HL-60/S4 treated with phorbol 12-myristate 13-acetate at 8.2 ng/mL for 4 days and 3 days (cell line): Measurements from ENCODE around the gene VPS18.
"Not testable (repeated sequence)": the region's sequence is repeated elsewhere in the genome, so short reads cannot be mapped to it uniquely, and the experiment has no call there.

Source experiments
- in situ Hi-C: fragments of 300-500 bp; cut with MboI; formaldehyde crosslinking; loops from 2 replicates; pipeline ENCODE4 v1.15.0; 2022; ENCODE audit warnings: low sequenced_read_pairs

VPS18 gene, protein sequence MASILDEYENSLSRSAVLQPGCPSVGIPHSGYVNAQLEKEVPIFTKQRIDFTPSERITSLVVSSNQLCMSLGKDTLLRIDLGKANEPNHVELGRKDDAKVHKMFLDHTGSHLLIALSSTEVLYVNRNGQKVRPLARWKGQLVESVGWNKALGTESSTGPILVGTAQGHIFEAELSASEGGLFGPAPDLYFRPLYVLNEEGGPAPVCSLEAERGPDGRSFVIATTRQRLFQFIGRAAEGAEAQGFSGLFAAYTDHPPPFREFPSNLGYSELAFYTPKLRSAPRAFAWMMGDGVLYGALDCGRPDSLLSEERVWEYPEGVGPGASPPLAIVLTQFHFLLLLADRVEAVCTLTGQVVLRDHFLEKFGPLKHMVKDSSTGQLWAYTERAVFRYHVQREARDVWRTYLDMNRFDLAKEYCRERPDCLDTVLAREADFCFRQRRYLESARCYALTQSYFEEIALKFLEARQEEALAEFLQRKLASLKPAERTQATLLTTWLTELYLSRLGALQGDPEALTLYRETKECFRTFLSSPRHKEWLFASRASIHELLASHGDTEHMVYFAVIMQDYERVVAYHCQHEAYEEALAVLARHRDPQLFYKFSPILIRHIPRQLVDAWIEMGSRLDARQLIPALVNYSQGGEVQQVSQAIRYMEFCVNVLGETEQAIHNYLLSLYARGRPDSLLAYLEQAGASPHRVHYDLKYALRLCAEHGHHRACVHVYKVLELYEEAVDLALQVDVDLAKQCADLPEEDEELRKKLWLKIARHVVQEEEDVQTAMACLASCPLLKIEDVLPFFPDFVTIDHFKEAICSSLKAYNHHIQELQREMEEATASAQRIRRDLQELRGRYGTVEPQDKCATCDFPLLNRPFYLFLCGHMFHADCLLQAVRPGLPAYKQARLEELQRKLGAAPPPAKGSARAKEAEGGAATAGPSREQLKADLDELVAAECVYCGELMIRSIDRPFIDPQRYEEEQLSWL

DNA sequence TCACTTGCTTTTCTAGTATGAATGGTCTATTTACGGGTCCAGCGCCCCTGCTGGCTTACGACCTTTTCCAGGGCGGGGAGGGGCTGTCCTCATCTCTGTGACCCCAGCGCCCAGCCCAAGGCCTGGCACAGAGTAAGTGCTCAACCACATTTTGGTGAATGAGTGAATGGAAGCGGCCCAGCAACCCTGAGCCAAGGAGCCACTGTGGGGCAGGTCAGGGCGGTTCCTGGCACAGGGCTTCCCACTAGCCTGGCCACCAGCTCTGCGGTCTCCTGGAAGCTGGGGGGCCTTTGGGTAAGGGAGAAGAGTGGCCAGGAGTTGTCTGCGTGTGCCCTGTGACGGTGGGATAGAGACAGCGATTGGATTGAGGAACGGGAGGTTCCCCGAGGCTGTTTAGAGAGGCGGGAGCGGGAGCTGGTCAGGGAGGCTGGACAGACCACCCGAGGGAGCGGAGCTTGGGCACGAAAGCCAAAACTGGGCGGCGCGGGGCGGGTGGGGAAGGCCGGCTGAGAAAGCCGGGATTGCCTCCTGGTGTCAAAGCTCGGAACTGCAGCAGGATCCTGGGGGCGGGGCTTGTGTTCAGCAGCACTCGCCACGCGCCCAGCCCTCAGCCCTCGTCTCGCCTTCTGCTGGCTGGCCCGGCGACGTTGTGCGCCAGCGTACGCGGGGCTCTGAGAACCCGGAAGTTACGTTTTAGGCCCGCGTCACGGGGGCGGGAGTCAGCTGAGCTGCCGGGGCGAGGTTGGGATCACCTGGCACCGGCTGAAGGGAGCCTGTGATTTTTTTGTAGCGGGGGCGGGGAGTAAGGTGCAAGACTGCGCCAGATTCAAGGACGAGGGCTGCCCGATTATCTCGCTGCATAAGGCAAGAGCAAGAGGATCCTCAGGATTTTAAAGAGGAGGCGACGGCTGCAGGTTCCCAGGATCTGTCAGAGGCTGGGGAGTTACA is at the start of gene VPS18:
Gene VPS18, plus strand, starts transcription at position 718 of the 948 bp plus-strand sequence. CDS start 319 bp downstream, outside the sequence.
- in situ Hi-C loops = no loop called here

DNA sequence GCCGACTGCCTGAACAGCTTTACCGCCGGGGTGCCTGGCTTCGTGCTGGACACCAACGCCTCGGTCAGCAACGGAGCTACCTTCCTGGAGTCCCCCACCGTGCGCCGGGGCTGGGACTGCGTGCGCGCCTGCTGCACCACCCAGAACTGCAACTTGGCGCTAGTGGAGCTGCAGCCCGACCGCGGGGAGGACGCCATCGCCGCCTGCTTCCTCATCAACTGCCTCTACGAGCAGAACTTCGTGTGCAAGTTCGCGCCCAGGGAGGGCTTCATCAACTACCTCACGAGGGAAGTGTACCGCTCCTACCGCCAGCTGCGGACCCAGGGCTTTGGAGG is 49.6 kb upstream of the VPS18 start:
- in situ Hi-C loops = no loop called here

DNA sequence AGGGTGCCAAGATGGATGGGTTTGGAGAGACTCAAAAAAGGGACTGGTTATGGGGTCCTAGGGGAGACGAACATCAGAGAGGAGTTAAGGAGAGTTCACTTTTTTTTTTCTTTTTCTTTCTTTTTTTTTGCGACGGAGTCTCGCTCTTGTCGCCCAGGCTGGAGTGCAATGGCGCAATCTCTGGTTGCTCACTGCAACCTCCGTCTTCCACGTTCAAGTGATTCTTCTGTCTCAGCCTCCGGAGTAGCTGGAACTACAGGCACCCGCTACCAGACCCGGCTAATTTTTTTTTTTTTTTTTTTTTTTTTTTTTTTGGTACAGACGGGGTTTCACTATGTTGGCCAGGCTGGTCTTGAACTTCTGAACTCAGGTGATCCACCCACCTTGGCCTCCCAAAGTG is 49.2 kb upstream of the VPS18 start:
- in situ Hi-C loops = no loop called here

DNA sequence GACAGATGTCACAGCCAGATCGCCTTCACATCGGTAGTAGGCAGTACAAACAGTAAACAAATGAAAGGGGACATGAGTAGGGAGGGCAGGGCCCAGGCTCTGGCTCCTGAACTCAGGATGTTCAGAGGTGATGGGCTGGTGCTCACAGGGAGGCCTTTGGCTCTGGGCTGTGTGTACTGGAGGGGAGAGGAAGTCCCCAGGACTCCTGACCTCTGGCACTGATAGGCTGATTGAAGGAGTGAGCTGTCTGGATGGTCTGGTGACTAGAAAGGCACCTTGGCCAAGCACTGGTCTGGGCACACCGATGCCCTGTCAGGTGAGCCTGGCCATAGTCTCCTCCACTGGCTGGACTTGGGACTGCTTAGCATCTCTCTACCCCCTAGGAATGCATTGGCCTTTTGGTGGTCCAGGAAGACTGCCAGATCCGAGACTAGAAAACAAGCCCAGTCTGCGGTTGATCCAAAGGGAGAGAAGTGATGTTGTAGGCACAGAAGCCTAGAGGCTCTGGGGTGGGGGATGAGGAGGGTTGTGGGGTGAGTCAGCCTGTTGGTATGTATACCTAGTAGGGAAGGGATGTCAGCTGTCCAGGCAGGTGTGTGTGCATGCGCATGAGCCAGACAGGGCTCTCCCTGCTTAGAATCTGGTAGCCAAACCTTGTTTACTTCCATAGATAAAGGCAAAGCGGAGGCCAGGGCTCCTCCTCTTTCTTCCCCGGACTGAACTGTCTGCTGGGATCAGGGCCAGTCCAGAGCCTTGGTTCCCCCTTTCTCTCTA is 48.6 kb upstream of the VPS18 start:
- in situ Hi-C loops = no loop called here

DNA sequence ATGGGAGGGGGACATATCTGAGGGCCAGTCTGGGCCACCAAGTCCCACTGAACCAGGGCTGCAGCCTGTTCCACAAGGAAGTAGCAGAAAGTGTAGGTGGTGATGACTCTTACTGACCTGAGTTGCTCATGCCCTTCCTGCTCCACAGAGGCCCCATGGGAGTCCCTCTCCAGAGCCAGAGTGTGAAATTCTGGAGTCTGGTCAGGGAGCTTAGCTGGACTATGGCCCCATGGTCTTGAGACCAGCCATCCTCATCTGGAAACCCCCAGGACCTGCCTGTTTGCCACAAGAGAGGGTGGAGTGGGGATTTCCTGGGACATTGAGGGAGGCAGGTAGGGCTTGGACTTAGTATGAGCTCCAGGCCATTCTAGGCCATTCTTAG is 47.4 kb upstream of the VPS18 start:
- in situ Hi-C loops = no loop called here

DNA sequence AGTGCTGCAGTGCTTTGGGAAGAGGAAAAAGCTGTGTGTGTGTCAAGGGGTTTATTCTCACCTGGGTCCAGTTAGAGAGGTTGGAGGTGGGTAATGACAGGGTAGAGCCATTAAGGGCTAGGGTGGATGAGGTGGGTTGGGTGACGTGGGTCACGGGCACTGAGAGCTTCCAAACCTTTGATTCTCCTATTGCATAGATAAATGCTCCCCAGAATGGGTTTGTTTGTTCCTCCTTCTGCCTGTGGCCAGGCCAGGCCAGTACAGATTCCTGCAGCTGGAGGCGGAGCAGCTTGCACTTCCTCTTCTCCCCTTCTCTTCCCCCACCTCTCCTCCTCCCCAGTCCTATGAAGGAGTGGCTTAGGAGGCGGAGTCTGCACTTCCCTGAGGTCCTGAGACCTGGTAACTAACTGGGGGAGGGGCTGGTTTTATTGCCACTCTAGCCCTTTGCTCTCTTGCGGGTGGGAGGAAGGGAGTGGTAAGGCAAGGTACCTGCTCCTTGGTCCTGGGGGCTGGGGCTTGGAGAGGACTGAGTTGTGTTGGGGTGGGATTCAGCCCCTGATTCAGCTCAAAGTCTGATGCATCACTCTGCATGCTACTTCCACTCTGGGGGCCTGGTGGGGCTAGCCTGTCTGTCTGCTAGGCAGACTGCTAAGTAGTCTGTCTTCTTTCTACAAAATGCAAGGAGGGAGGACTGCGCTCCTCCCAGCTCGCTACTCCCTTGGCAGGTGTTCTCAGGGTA is 46.9 kb upstream of the VPS18 start:
- in situ Hi-C loops = no loop called here

DNA sequence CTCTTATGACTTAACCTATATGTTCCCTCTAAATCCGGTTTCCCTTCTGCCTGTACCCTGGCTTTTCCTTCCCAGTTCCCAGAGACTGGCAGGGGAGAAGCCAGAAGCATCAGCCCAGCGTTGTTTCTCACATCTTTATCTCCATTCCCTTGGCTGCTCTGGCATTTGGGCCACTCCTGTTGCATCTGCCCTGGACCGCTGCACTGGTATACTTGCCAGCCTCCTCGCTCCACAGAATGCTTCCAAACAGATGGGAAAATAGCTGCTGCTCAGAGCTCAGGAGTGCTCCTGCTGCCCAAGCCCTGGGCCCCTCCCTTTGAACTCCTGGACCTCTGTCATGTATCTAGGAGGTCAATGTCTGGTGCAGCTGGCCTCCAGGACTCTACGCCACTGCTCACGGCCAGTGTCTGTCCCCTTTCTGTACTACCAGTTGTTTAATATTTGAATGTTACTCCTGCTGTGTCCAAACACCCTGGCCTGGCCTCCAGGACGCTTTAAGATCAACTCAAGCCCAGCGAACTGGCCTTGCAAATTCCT is 43.6 kb upstream of the VPS18 start:
- in situ Hi-C loops = no loop called here

DNA sequence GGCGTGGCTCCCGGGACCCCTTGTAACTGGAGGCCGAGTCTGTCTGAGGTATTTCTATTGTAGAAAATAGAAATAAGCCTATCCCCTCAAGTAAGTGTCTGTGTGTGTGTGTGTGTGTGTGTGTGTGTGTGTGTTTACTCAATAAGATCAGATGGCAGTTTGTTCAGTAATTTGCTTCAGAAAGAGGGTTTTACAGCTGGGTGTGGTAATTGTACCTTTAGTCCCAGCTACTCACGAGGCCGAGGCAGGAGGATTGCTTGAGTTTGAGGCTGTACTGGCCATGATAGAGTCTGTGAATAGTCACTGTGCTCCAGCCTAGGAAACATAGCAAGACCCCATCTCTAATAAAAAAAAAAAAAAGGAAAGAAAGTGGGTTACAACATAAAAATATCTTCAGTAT is 41.7 kb upstream of the VPS18 start:
- in situ Hi-C loops = no loop called here

DNA sequence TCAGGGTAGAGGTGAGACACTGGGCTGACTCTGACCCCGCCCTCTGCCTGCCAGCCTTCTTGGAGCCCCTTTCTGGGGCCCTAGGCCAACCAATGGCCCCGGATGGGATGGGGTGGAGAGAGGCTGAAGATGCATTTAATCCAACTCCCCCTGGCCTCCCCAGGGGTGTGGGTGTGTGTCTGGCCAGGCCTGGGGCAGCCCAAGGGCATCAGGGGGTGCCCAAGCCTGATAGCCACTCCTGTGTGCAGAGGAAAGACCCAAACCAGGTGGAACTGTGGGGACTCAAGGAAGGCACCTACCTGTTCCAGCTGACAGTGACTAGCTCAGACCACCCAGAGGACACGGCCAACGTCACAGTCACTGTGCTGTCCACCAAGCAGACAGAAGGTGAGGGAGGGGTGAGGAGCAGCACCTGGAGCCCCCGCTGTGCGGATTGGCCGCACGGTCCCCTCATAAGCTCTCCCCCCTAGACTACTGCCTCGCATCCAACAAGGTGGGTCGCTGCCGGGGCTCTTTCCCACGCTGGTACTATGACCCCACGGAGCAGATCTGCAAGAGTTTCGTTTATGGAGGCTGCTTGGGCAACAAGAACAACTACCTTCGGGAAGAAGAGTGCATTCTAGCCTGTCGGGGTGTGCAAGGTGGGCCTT is 40.9 kb upstream of the VPS18 start:
- in situ Hi-C loops = no loop called here

DNA sequence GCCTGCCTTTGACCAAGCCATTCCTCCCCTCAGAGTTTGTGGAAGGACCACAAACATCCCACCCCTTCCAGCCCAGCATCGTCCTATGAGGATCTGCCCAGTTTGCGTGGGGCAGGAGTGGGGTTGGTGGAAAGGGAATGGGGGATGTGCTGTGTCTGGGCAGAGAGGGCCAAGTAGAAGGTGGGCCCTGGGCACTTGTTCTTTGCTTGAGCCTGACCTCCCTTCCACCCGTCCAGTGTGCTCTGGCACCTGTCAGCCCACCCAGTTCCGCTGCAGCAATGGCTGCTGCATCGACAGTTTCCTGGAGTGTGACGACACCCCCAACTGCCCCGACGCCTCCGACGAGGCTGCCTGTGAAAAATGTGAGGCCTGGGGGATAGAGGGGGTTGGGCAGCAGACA is 40.1 kb upstream of the VPS18 start:
- in situ Hi-C loops = no loop called here

DNA sequence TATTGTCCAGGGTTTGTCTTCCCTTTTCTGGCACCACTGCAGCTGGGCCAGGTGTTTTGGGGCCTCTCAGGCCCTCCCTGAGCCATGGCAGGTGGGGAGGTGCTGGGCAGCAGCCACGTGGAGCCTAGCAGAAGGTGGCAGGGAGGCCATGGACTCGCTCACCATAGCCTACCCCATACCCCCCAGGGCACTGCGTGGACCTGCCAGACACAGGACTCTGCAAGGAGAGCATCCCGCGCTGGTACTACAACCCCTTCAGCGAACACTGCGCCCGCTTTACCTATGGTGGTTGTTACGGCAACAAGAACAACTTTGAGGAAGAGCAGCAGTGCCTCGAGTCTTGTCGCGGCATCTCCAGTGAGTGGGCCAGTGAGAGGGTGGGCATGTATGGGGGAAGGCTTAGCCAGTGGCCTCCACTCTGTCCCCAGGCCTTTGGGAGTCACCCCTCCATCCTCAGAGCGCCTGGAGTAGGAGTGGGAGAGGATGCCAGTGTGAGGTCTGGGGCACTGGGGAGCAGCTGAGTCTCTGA is 38.5 kb upstream of the VPS18 start:
- in situ Hi-C loops = no loop called here

DNA sequence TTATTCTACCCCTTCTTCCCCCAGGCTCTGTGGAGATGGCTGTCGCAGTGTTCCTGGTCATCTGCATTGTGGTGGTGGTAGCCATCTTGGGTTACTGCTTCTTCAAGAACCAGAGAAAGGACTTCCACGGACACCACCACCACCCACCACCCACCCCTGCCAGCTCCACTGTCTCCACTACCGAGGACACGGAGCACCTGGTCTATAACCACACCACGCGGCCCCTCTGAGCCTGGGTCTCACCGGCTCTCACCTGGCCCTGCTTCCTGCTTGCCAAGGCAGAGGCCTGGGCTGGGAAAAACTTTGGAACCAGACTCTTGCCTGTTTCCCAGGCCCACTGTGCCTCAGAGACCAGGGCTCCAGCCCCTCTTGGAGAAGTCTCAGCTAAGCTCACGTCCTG is 37.5 kb upstream of the VPS18 start:
- in situ Hi-C loops = no loop called here

DNA sequence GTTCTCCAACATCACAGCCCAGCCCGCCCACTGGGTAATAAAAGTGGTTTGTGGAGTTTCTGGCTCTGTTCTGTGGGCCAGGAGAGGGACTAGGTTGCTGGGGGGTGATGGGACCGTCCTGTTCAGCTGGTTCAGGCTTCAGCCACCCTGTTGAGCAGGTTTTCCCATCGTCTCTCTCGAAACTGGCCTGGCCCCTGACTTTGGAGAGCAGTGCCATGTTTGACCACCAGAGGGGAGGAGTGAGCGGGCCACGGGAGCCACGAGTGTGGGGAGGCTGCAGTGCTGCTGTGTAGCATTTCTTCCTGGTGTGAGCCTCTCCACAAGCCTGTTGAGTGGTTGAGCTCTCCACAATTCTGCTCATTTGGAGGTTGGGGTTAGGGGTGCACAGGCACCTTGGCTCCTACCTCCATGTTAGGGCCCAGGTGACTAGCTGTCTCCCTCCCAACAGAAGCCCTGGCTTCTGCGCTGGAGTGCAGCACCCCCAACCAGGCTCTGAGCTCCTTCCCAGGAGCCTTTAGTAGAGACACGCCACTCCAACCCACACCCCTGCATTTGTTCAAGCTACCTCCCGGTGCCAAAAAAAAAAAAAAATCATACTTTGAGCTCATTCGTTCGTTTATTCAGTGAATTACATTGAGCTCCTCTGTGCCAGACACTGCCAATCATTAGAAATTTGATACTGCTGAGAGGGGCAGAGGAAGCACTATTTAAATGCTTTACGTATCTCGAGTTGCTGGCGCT is 36.5 kb upstream of the VPS18 start:
- in situ Hi-C loops = no loop called here

DNA sequence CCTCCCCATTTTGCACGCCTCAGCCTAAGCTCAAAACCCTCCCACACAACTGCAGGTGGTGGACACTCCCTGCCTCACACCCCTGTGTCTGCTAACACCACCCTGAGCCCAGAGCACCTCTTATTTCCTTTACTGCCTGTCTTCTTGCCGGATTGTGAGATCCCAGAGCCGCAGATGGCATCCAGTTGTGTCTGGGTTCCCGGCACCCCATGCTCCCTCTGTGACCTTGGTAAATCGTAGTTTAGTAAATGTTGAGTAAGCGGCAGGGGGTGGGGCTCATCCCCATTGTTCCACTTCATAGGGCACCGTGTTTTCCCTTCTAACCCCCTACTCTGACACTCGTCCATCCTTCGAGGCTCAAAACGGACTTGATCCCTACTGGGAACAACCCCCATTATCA is 35.5 kb upstream of the VPS18 start:
- in situ Hi-C loops = no loop called here

DNA sequence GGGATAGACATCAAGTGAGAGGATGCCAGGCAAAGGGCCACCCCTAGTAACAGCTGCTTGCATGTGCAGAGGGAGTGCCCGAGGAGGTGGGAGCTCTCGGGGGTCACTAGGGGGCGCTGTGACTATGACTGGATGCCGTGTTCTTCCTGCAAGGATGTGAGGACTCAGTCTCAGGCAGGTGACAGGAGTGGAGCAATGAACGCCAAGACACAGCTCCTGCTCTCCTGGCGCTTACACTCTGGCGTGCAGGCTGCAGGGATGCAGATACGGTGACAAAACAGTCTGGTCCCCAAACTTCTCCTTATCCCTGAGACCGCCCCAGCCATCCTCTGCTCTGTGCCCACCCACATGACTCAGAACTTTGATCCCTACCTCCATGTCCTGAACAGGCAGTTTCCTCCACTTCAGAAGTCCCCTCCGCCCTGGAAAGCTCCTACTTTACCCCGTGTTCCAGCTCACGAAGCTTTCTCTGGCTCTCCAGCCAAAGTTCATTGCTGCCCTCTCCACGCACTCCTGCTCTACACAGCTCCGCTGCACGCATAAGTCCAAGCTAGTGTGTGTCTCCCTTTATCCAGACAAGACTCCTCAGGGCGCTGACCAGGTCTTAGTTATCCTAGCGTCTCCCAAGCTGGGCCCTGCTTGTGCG is 34.9 kb upstream of the VPS18 start:
- in situ Hi-C loops = no loop called here

DNA sequence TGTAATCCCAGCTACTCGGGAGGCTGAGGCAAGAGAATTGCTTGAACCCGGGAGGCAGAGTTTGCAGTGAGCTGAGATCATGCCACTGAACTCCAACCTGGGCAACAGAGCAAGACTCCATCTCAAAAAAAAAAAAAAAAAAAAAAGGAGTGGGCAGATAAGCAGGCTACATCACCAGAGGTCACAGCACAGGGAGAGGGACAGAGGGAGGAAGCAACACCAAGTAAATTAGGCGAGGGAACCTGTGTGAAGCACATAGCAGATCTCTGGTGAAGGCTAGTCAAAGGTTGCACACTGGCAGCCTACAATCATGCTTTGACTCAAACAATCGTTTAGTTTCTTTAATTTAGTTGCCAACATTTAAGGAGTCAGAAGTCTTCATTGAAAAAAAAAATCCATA is 33.1 kb upstream of the VPS18 start:
- in situ Hi-C loops = not testable (repeated sequence)

DNA sequence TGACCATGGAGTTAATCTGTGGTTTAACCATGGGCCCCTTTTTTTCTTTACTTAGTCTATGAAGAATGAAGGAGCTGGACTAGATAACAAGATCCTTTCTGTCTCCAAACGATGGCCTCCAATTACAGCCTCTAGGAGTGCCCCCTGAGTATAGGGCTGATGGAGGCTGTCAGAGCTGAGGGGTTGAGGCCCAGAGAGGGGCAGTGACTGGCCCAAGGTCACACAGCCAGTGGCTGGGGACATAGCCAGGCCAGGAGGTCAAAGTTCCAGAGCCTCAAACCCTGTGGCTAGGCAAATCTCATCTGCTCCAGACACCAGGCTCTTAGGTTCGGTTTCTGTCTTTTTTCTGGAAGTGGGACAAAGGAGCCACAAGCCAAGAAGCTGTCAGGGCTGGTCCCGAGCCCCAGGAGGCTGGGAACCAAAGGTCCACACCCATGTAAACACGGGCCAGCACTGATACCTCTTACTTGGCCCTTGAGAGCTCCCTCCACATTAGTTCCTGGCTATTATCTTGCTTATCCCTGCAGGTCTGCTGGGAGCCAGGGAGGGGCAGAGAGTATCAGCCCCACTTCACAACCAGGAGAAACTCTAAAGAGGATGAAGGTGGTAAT is 30.5 kb upstream of the VPS18 start:
- in situ Hi-C loops = no loop called here
